HG03064 (cell line): ENCODE data around the gene WBP1.
"Not testable (repeated sequence)": the region's sequence is repeated elsewhere in the genome, so short reads cannot be mapped to it uniquely, and the experiment has no call there.

Experiments used
- ATAC-seq: cut with Tn5 transposase; IDR thresholded peaks from one replicate; pipeline ENCODE4 v1.9.1; 2021; ENCODE audit warnings: low read depth; ENCODE audit not compliant: unreplicated experiment

The WBP1 gene

GRCh38 chr2:74458132-74458937 lies at the start of gene WBP1:
WBP1 (plus strand) TSS chr2:74458438; CDS start chr2:74458603, 165 bp downstream.
- peak; percentile 84 for ATAC-seq

- ATAC-seq: no peak
Observed at GRCh38 chr2:74413001-74413698, 45.1 kb upstream of the WBP1 start.

GRCh38 chr2:74414441-74414840 lies 43.8 kb upstream of the WBP1 start:
- ATAC-seq: no peak

GRCh38 chr2:74414881-74415761 lies 43.1 kb upstream of the WBP1 start:
- no peak for ATAC-seq

GRCh38 chr2:74415762-74416395 lies 42.4 kb upstream of the WBP1 start:
- no peak for ATAC-seq

GRCh38 chr2:74416778-74417177 lies 41.5 kb upstream of the WBP1 start:
- no peak for ATAC-seq

GRCh38 chr2:74417197-74417596 lies 41.0 kb upstream of the WBP1 start:
- no peak for ATAC-seq

GRCh38 chr2:74417763-74418162 lies 40.5 kb upstream of the WBP1 start:
- ATAC-seq: no peak

- no peak for ATAC-seq
Observed at GRCh38 chr2:74418312-74418711, 39.9 kb upstream of the WBP1 start.

GRCh38 chr2:74419345-74419744 lies 38.9 kb upstream of the WBP1 start:
- no peak for ATAC-seq

- ATAC-seq: no peak
Observed at GRCh38 chr2:74420006-74420405, 38.2 kb upstream of the WBP1 start.

- ATAC-seq: not testable (repeated sequence)
Observed at GRCh38 chr2:74420443-74421103, 37.7 kb upstream of the WBP1 start.

- peak; percentile 93 for ATAC-seq
Observed at GRCh38 chr2:74421221-74421870, 36.9 kb upstream of the WBP1 start, which contains the start of the genes C2orf81 and WDR54. C2orf81 (minus strand) TSS chr2:74421619; CDS start chr2:74421560, 59 bp downstream. WDR54 (plus strand) TSS chr2:74421730; CDS start chr2:74422154, 424 bp downstream.

GRCh38 chr2:74423231-74424095 lies 34.8 kb upstream of the WBP1 start:
- ATAC-seq: no peak

GRCh38 chr2:74424139-74424992 lies 33.9 kb upstream of the WBP1 start:
- ATAC-seq: no peak

GRCh38 chr2:74424995-74425406 lies 33.2 kb upstream of the WBP1 start:
- ATAC-seq: no peak

- no peak for ATAC-seq
Observed at GRCh38 chr2:74425523-74425922, 32.7 kb upstream of the WBP1 start.
